GM19035 (cell line): ENCODE results near the gene PGS1.
"Not testable (repeated sequence)": the region's sequence is repeated elsewhere in the genome, so short reads cannot be mapped to it uniquely, and the experiment has no call there.

Experiments
- ATAC-seq: cut with Tn5 transposase; IDR thresholded peaks from one replicate; pipeline ENCODE4 v1.9.1; 2021; ENCODE audit not compliant: unreplicated experiment

The PGS1 gene

GRCh38 chr17:78378225-78379130 lies at the start of gene PGS1:
TSS of gene PGS1 (plus strand) at chr17:78378649. CDS start at chr17:78378666, 17 bp downstream.
- peak; percentile 62 for ATAC-seq

- ATAC-seq, result no peak
Observed at GRCh38 chr17:78329263-78330059, 49.0 kb upstream of the PGS1 start.

- ATAC-seq, result no peak
Observed at GRCh38 chr17:78330570-78331224, 47.8 kb upstream of the PGS1 start.

- not testable (repeated sequence) for ATAC-seq
Observed at GRCh38 chr17:78331355-78331754, 47.1 kb upstream of the PGS1 start.

- ATAC-seq, result no peak
Observed at GRCh38 chr17:78332991-78333390, 45.5 kb upstream of the PGS1 start.

- ATAC-seq, result no peak
Observed at GRCh38 chr17:78335209-78335608, 43.2 kb upstream of the PGS1 start.

GRCh38 chr17:78337244-78338109 lies 41.0 kb upstream of the PGS1 start:
- ATAC-seq, result no peak

- no peak for ATAC-seq
Observed at GRCh38 chr17:78338486-78339259, 39.8 kb upstream of the PGS1 start.

- no peak for ATAC-seq
Observed at GRCh38 chr17:78340183-78340955, 38.1 kb upstream of the PGS1 start.

GRCh38 chr17:78341559-78342448 lies 36.6 kb upstream of the PGS1 start:
- no peak for ATAC-seq

- ATAC-seq, result no peak
Observed at GRCh38 chr17:78342449-78343186, 35.8 kb upstream of the PGS1 start.

- no peak for ATAC-seq
Observed at GRCh38 chr17:78343187-78343542, 35.3 kb upstream of the PGS1 start.

GRCh38 chr17:78343543-78344201 lies 34.8 kb upstream of the PGS1 start:
- ATAC-seq, result no peak

- ATAC-seq, result no peak
Observed at GRCh38 chr17:78344666-78345065, 33.8 kb upstream of the PGS1 start.

- no peak for ATAC-seq
Observed at GRCh38 chr17:78345172-78345571, 33.3 kb upstream of the PGS1 start.

- ATAC-seq, result no peak
Observed at GRCh38 chr17:78345791-78346494, 32.5 kb upstream of the PGS1 start.
